Retinal pigment epithelial cell (primary cell): ENCODE measurements around the gene WDR70.
"Not testable (repeated sequence)": the region's sequence is repeated elsewhere in the genome, so short reads cannot be mapped to it uniquely, and the experiment has no call there.

Experiments used
- DNase-seq: peaks from one replicate; pipeline ENCODE4 v3.0.0-alpha.2; 2010; ENCODE audit warnings: low read depth
- H3K4me3 ChIP-seq: 2 replicates; pipeline ENCODE4 v1.5.1; 2011; ENCODE audit warnings: mild to moderate bottlenecking, low read length, control low read depth, moderate library complexity
- TF ChIP-seq, protein P1 (sequence below): conservative IDR thresholded peaks from 2 replicates; pipeline ENCODE4 v1.5.1; 2011; ENCODE audit warnings: low read depth, low read length, control low read depth, inconsistent platforms

WDR70 gene

DNA sequence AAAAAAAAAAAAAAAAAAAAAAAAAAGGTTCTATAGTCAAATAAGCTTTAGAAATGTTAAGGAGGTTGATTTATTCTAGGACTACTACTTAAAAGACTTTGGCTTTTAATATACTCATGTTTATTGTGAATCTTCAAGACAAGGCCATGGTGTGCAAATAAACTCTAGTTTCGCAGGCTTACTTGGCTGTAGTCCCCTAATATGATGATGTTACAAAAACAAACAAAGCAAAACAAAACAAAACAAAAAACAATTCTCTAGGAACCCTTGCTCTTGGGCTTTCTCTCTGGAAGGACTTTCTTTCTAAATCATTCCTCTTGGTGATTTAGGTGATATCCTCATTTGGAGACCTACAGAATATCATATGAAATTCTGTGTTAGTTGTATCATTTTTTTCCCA lies 288.7 kb downstream of the WDR70 start:
- TF ChIP-seq, protein P1, sequence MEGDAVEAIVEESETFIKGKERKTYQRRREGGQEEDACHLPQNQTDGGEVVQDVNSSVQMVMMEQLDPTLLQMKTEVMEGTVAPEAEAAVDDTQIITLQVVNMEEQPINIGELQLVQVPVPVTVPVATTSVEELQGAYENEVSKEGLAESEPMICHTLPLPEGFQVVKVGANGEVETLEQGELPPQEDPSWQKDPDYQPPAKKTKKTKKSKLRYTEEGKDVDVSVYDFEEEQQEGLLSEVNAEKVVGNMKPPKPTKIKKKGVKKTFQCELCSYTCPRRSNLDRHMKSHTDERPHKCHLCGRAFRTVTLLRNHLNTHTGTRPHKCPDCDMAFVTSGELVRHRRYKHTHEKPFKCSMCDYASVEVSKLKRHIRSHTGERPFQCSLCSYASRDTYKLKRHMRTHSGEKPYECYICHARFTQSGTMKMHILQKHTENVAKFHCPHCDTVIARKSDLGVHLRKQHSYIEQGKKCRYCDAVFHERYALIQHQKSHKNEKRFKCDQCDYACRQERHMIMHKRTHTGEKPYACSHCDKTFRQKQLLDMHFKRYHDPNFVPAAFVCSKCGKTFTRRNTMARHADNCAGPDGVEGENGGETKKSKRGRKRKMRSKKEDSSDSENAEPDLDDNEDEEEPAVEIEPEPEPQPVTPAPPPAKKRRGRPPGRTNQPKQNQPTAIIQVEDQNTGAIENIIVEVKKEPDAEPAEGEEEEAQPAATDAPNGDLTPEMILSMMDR: no peak
- no peak overlapping the region for H3K4me3 ChIP-seq
- DNase-seq: no peak

DNA sequence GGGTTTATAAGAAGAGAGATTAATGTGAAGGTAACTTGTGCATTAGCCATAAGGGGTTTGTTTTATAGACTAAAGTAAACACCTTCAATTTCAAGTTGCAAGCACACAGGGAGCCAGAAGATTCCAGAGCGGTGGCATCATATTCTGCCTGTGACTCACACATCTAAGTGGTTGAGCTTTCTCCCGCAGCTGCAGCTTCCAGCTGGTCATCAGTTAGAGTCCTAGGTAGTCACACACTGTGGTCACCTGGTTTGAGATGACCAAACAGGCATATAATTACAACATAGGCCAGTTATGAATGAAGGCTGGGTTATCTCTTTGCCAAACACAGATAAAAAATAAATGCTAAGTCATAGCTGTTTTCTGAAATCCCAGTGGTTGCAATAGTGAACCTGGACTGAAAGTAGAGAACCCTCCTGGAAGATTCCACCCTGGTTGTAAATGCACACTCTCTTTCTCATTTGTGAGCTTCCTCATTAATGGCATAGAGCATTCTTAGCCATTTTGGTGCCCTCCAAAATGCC lies 289.5 kb downstream of the WDR70 start:
- TF ChIP-seq, protein P1: no peak
- H3K4me3 ChIP-seq: no peak overlapping the region
- peak; percentile 81 for DNase-seq

DNA sequence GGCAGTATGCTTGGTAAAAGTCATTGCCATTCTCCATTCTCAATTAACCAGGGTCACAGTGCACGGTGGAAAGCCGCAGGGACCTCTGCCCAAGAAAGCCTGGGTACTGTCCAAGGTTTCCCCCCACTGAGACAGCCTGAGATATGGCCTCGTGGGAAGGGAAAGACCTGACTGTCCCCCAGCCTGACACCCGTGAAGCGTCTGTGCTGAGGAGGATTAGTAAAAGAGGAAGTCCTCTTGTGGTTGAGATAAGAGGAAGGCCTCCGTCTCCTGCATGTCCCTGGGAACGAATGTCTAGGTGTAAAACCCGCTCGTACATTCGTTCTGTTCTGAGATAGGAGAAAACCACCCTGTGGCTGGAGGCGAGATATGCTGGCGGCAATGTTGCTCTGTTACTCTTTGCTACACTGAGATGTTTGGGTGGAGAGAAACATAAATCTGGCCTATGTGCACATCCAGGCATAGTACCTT lies 293.0 kb downstream of the WDR70 start:
- DNase-seq, H3K4me3 ChIP-seq: not testable (repeated sequence)

DNA sequence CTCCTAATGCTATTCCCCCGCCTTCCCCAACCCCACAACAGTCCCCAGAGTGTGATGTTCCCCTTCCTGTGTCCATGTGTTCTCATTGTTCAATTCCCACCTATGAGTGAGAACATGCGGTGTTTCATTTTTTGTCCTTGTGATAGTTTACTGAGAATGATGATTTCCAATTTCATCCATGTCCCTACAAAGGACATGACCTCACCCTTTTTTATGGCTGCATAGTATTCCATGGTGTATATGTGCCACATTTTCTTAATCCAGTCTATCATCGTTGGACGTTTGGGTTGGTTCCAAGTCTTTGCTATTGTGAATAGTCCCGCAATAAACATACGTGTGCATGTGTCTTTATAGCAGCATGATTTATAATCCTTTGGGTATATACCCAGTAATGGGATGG lies 295.2 kb downstream of the WDR70 start:
- not testable (repeated sequence) for H3K4me3 ChIP-seq, DNase-seq

DNA sequence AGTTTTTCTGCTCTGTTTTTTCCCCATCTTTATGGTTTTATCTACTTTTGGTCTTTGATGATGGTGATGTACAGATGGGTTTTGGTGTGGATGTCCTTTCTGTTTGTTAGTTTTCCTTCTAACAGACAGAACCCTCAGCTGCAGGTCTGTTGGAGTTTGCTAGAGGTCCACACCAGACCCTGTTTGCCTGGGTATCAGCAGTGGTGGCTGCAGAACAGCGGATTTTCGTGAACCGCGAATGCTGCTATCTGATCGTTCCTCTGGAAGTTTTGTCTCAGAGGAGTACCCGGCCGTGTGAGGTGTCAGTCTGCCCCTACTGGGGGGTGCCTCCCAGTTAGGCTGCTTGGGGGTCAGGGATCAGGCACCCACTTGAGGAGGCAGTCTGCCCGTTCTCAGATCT lies 300.2 kb downstream of the WDR70 start:
- DNase-seq, H3K4me3 ChIP-seq: not testable (repeated sequence)

DNA sequence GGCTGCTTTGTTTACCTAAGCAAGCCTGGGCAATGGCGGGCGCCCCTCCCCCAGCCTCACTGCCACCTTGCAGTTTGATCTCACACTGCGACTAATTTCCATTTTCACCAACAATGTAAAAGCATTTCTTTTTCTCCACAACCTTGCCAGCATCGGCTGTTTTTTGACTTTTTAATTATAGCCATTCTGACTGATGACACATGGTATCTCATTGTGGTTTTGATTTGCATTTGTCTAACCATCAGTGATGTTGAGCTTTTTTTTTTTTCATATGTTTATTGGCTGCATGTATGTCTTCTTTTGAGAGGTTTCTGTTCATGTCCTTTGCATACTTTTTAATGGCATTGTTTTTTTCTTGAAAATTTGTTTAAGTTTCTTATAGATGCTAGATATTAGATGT lies 300.8 kb downstream of the WDR70 start:
- H3K4me3 ChIP-seq, DNase-seq: not testable (repeated sequence)

DNA sequence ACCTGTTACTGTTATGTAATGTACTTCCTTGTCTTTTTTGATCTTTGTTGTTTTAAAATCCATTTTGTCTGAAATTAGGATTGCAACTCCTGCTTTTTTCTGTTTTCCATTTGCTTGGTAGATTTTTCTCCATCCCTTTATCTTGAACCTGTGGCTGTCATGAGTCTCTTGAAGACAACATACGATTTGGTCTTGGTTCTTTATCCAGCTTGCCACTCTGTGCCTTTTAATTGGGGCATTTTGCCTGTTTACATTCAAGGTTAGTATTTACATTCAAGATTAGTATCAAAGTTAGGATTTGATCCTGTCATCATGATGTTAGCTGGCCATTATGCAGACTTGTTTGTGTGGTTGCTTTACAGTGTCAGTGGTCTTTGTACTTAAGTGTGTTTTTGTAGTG lies 304.0 kb downstream of the WDR70 start:
- TF ChIP-seq, protein P1: no peak
- DNase-seq: no peak
- no peak overlapping the region for H3K4me3 ChIP-seq

DNA sequence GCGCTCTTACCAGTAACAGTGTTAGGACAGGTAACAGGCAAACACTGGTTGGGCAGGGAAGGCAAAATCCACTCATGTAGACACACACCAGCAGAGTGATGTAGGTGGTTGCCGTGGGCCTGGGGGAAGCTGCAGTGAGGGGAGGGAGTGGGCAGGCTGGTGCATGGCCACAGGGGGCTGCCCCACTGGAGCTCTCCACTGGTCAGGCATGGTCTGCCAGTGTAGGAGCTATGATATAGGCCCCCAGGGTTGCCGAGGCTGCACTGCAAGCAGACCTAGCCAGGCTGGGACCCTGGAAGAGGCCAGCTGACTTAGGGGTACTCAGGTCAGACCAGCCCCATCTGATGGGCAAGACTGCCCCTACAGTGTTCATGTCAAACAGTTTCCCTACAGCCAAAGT lies 306.1 kb downstream of the WDR70 start:
- DNase-seq: no peak
- TF ChIP-seq, protein P1: no peak

DNA sequence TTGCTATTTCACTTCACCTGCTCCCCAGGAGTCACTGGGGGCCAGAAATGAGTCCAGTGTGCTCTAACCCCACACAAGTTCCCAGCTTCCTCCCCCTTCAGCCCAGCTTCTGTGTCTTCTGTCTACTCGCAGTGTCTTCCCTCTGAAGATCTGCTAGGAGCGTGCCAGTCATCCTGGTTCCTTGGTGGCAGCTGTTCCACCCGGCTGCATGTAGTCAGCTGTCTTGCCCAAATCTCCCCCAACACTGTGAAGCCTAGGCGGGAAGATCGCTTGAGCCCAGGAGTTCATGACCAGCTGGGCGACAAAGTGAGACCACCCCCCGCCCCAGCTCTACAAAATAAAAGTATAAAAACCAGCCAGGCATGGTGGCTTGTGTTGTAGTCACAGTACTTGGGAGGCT lies 306.7 kb downstream of the WDR70 start:
- TF ChIP-seq, protein P1: no peak
- DNase-seq: no peak
- no peak overlapping the region for H3K4me3 ChIP-seq

More for the DNA sequence above, 306.1 kb downstream of the WDR70 start:
- H3K4me3 ChIP-seq: no peak overlapping the region

DNA sequence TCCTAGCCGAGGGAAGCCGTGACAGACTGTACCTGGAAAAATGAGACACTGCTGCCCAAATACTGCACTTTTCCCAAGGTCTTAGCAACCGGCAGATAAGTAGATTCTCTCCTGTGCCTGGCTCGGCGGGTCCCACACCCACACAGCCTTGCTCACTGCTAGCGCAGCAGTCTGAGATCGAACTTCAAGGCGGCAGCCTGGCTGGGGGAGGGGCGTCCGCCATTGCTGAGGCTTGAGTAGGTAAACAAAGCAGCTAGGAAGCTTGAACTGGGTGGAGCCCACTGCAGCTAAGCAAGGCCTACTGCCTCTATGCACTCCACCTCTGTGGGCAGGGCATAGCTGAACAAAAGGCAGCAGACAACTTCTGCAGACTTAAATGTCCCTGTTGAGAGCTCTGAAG lies 309.8 kb downstream of the WDR70 start:
- DNase-seq, H3K4me3 ChIP-seq: not testable (repeated sequence)

DNA sequence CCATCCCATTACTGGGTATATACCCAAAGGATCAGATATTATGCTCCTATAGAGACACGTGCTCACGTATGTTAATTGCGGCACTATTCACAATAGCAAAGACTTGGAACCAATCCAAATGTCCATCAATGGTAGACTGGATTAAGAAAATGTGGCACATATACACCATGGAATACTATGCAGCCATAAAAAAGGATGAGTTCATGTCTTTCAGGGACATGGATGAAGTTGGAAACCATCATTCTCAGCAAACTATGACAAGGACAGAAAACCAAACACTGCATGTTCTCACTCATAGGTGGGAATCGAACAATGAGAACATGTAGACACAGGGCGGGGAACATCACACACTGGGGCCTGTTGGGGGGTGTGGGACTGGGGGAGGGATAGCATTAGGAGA lies 315.2 kb downstream of the WDR70 start:
- not testable (repeated sequence) for DNase-seq, H3K4me3 ChIP-seq
